ENCODE data around the gene POMC.
A peak's percentile ranks its signal among the peaks of the same experiment; 100 is the strongest.

The POMC gene

DNA sequence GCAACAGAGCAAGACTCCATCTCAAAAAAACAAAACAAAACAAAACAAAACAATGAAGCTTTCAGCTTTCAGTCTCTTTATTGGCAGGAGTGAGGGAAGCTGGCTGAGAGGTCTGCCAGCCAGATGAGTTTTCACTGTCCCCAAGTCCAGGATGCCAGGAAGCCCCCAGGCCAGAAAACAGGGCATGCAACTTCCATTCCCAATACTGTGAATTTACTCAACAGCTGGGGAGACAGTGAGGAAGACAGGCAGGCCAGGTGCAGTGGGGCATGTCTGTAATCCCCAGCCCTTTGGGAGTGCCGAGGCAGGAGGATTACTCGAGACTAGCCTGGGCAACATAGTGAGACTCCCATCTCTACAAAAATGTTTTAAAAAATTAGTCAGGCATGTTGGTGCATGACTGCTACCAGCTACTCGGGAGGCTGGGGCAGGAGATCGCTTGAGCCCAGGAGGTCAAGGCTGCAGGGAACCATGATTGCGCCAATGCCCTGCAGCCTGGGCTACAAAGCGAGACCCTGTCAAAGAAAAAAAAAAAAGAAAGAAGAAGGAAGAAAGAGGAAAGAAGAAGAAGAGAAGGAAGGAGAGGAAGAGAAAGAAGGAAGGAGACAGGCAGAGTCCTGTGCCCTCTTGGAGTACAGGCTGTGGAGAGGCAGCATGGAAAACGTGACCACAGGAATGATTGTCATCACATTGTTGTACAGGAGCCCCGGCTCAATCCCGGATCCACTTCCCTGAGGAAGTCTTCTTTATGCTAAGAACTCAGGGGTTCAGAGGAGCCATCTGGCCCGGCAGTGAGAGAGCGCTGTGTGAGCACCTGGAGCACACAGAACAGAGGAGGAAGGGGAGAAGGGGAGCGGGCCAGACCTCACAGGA is 29.2 kb upstream of the POMC start:
- TF ChIP-seq, protein P1, sequence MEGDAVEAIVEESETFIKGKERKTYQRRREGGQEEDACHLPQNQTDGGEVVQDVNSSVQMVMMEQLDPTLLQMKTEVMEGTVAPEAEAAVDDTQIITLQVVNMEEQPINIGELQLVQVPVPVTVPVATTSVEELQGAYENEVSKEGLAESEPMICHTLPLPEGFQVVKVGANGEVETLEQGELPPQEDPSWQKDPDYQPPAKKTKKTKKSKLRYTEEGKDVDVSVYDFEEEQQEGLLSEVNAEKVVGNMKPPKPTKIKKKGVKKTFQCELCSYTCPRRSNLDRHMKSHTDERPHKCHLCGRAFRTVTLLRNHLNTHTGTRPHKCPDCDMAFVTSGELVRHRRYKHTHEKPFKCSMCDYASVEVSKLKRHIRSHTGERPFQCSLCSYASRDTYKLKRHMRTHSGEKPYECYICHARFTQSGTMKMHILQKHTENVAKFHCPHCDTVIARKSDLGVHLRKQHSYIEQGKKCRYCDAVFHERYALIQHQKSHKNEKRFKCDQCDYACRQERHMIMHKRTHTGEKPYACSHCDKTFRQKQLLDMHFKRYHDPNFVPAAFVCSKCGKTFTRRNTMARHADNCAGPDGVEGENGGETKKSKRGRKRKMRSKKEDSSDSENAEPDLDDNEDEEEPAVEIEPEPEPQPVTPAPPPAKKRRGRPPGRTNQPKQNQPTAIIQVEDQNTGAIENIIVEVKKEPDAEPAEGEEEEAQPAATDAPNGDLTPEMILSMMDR (IDR thresholded peaks at IDR 0.05; ENCODE audit: insufficient read depth, low read depth, low read length, missing control alignments), result no peak

DNA sequence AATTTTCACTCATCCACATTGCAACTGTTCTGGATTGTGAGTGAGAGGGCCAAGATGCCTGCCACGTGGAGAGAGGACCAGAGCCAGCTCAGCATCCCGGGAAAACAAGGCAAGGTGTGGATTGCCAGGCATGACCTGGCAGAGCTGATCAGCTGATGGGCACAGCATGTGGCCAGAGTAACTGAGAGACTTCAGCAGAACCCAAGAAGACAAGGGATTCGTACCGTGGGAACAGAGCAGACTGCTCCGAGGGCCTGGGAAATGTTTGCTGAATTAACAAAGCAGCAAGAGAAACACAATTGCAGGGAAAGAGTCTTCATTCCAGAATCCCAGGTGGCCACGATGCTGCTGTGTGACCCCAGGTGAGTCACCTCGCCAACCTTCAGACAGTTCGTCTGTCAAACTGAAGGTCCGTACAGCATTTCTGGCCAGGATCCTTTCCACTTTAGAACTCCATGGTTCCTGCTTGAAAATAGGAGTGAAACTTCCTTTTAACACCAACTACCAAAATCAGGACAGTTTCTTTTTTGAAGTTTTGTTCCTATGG is 26.3 kb upstream of the POMC start:
- no peak for DNase-seq (ENCODE audit: low read depth)
- TF ChIP-seq, protein P1 (IDR thresholded peaks at IDR 0.05; ENCODE audit: insufficient read depth, low read depth, low read length, missing control alignments), result no peak
- H3K4me3 ChIP-seq (ENCODE audit: low read length), result no peak overlapping the region

More for the DNA sequence above, 29.2 kb upstream of the POMC start:
- no peak overlapping the region for H3K4me3 ChIP-seq (ENCODE audit: low read length)
- no peak for DNase-seq (ENCODE audit: low read depth)

DNA sequence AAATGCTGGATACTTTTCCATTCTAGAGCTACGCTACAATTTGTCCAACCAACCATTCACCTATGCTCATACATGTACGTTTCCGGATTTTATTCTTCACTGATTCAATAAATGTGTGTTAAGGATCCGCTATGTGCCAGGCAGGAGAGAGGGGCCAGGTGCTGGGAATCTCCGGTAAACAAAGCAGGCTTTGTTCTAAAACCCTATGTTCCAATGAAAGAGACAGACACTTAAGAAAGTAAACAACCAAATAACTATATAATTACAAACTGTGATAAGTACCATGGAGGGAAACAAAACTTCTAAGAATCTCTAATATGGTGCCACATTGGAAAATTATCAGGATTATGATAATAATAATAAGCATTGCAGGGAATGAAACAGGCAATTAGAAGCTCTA is 22.2 kb upstream of the POMC start:
- no peak for DNase-seq (ENCODE audit: low read depth)
- H3K4me3 ChIP-seq (ENCODE audit: low read length), result no peak overlapping the region
- TF ChIP-seq, protein P1 (IDR thresholded peaks at IDR 0.05; ENCODE audit: insufficient read depth, low read depth, low read length, missing control alignments), result no peak

DNA sequence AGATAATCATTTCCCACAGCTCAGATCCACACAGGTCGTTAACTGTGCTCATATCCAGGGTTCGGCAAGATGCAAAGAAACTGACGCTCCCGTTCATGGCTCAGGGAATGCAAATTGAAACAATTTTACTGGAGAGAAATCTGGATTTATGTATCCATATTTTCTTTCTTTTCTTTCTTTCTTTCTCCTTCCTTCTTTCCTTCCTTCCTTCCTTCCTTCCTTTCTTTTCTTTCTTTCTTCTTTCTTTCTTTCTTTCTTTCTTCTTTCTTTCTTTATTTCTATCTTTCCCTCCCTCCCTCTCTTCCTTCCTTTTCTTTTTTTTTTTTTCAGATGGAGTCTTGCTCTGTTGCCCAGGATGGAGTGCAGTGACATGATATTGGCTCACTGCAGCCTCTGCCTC is 20.0 kb upstream of the POMC start:
- H3K4me3 ChIP-seq (ENCODE audit: low read length), result no peak overlapping the region
- TF ChIP-seq, protein P1 (IDR thresholded peaks at IDR 0.05; ENCODE audit: insufficient read depth, low read depth, low read length, missing control alignments), result no peak
- no peak for DNase-seq (ENCODE audit: low read depth)

DNA sequence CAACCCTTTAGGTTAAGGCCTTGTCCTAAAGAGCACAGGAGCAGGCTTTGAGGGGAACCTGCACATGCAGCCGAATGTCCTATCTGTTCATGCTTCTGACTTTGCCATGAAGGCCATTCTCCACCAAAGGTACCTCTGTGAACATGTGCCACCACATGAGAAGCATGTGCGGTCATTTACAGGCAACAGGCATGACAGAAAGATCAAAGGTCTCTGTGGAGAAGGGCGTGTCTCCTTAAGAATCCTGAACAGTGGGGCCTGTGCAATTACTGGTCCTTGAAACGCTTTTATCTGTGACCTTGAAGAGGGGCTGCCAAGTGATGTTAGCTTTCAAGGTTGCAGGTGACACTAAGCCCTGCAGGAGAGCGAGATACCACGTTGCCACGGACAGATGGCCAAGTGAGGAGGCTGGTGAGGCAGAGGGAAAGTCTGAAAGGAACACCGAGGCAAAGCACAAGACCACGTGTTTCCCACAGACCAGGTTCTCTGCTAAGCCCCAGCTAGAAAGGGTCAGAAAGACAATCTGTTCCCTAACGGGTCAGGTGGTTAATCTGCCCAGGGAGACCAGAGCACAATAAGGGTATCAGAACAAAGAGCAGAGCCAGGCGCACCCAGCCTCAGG is 19.5 kb upstream of the POMC start:
- DNase-seq (ENCODE audit: low read depth), result no peak

DNA sequence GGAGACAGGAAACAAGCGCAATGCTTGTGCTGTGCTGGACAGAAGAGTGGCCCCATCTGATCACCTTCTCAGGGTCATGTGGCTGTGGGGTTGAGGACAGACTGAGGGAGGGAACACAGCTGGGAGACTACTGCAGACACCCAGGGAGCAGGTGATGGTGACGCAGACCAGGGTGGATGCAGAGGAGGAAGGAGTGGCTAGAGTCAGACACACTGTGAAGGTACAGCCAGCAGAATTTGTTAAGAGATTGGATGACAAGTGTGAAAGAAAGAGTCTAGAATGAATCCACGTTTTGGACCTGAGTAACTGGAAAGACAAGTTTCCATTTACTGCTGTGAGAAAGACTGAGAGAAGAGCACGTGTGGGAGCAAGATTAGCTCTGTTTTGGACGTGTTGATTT is 15.9 kb upstream of the POMC start:
- TF ChIP-seq, protein P1 (IDR thresholded peaks at IDR 0.05; ENCODE audit: insufficient read depth, low read depth, low read length, missing control alignments), result no peak
- peak; percentile 92 for DNase-seq (ENCODE audit: low read depth)

More for the DNA sequence above, 19.5 kb upstream of the POMC start:
- TF ChIP-seq, protein P1 (IDR thresholded peaks at IDR 0.05; ENCODE audit: insufficient read depth, low read depth, low read length, missing control alignments), result no peak
- H3K4me3 ChIP-seq (ENCODE audit: low read length), result no peak overlapping the region

More for the DNA sequence above, 15.9 kb upstream of the POMC start:
- H3K4me3 ChIP-seq (ENCODE audit: low read length), result no peak overlapping the region

Measured in epithelial cell of esophagus (primary cell).